Loucy (cell line): ENCODE results near the gene TSPEAR.

Experiments used
- H2AFZ ChIP-seq: fragments of 200-600 bp; sonication (generic); 2 replicates; pipeline ENCODE4 v1.6.0; 2016; ENCODE audit warnings: antibody characterized with exemption, mild to moderate bottlenecking, low read length, moderate library complexity
- H3F3A ChIP-seq: fragments of 200-600 bp; 2 replicates; pipeline ENCODE4 v1.6.0; 2016; ENCODE audit warnings: antibody characterized with exemption, low read depth, mild to moderate bottlenecking
- H3K27me3 ChIP-seq: fragments of 200-600 bp; sonication (generic); 2 replicates; pipeline ENCODE4 v1.6.1; 2014; ENCODE audit warnings: low read length, mild to moderate bottlenecking; ENCODE audit not compliant: insufficient read depth, poor library complexity, severe bottlenecking
- H3K36me3 ChIP-seq: fragments of 200-600 bp; sonication (generic); 2 replicates; pipeline ENCODE4 v1.6.1; 2016; ENCODE audit warnings: low read length; ENCODE audit not compliant: insufficient read depth
- H3K4me1 ChIP-seq: fragments of 200-600 bp; sonication (generic); 2 replicates; pipeline ENCODE4 v1.5.1; 2014; ENCODE audit warnings: low read length, mild to moderate bottlenecking; ENCODE audit not compliant: insufficient read depth, poor library complexity, severe bottlenecking
- H3K4me2 ChIP-seq: fragments of 200-600 bp; sonication (generic); 2 replicates; pipeline ENCODE4 v1.6.0; 2014; ENCODE audit warnings: antibody characterized with exemption, low read length, low read depth, mild to moderate bottlenecking; ENCODE audit not compliant: poor library complexity, severe bottlenecking
- H3K4me3 ChIP-seq: fragments of 200-600 bp; sonication (generic); 2 replicates; pipeline ENCODE4 v1.5.1; 2014; ENCODE audit warnings: low read length, mild to moderate bottlenecking, mixed read lengths; ENCODE audit not compliant: poor library complexity, severe bottlenecking
- H3K79me2 ChIP-seq: fragments of 200-600 bp; sonication (generic); 2 replicates; pipeline ENCODE4 v1.6.1; 2014; ENCODE audit warnings: low read length; ENCODE audit not compliant: insufficient read depth
- H3K9ac ChIP-seq: fragments of 200-600 bp; sonication (generic); 2 replicates; pipeline ENCODE4 v1.6.0; 2014; ENCODE audit warnings: mild to moderate bottlenecking, low read depth, low read length, moderate library complexity; ENCODE audit not compliant: poor library complexity, severe bottlenecking
- H3K9me2 ChIP-seq: fragments of 200-600 bp; sonication (generic); replicated peaks from 2 replicates; pipeline ENCODE4 v1.6.1; 2016; ENCODE audit warnings: low read depth, low read length, mixed read lengths
- H3K9me3 ChIP-seq: fragments of 200-600 bp; sonication (generic); 2 replicates; pipeline ENCODE4 v1.6.1; 2014; ENCODE audit warnings: mild to moderate bottlenecking, antibody characterized with exemption, low read length, low read depth; ENCODE audit not compliant: insufficient read depth
- H4K20me1 ChIP-seq: fragments of 200-600 bp; sonication (generic); 2 replicates; pipeline ENCODE4 v1.6.0; 2014; ENCODE audit warnings: antibody characterized with exemption, low read length, mild to moderate bottlenecking; ENCODE audit not compliant: insufficient read depth, poor library complexity, severe bottlenecking
- EZH2phosphoT487 ChIP-seq: fragments of 200-600 bp; IDR thresholded peaks from 2 replicates; pipeline ENCODE4 v1.6.1; 2018; ENCODE audit warnings: antibody characterized with exemption, mild to moderate bottlenecking, moderate library complexity, borderline replicate concordance
- TF ChIP-seq, protein P1 (sequence below): fragments of 200-600 bp; sonication (generic); conservative IDR thresholded peaks from 2 replicates; pipeline ENCODE4 v1.5.1; 2014; ENCODE audit warnings: mild to moderate bottlenecking, antibody characterized with exemption, low read length

TSPEAR gene

DNA sequence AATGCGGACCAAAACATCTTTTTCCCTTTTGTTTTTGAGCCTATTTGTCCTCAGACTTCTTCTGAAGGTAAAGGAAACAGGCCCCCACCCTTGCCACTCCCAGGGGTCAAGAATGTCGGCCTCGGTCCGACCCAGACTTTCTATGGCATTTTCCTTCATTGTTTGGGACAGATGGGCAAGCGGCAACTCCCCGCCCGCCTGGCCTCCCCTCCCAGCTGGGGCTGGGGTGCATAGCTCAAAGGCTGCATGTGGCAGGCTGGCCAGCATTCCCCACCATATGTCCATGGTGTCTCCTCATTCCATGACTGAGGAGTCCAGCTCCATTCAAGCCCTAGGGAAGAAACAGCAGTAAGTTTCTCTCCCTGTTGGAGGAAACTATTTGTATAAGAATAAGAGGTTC is 29.4 kb upstream of the TSPEAR start:
- Histone ChIP-seq H4K20me1 (no peaks in the 10 kb centered on the region), H3K9me2 (no peaks in the 10 kb centered on the region), H3K27me3 (no peaks in the 10 kb centered on the region), H3K9ac (no peak overlapping the region), H3K36me3 (no peaks in the 10 kb centered on the region), H3F3A (no peaks in the 10 kb centered on the region), H2AFZ (no peak overlapping the region), H3K79me2 (no peaks in the 10 kb centered on the region), H3K4me3 (no peak overlapping the region), H3K9me3 (peaks cover 29% of the 10 kb centered on the region; the same call in 1 of the 2 replicates), H3K4me1 (no peaks in the 10 kb centered on the region), H3K4me2 (no peak overlapping the region)
- TF ChIP-seq, protein P1, sequence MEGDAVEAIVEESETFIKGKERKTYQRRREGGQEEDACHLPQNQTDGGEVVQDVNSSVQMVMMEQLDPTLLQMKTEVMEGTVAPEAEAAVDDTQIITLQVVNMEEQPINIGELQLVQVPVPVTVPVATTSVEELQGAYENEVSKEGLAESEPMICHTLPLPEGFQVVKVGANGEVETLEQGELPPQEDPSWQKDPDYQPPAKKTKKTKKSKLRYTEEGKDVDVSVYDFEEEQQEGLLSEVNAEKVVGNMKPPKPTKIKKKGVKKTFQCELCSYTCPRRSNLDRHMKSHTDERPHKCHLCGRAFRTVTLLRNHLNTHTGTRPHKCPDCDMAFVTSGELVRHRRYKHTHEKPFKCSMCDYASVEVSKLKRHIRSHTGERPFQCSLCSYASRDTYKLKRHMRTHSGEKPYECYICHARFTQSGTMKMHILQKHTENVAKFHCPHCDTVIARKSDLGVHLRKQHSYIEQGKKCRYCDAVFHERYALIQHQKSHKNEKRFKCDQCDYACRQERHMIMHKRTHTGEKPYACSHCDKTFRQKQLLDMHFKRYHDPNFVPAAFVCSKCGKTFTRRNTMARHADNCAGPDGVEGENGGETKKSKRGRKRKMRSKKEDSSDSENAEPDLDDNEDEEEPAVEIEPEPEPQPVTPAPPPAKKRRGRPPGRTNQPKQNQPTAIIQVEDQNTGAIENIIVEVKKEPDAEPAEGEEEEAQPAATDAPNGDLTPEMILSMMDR, result no peak
- no peak for TF ChIP-seq EZH2phosphoT487

DNA sequence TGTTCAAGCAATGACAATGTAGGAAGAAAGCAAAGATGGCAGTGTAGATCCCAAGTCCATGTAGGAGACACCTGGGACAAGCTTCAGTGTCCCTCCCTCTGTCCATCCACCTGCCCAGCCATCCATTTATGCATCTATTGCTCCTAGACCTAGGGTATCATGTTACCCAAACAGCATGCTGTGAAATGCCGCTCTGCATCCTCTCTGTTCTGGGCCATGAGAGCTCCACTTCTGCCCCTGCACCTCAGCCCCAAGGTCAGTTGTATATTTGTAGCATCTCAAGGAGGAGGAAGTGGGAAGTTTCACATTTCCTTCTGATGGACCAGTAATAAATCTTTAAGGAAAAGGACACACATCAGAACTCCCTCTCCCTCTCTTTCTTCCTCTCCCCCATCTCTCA is 27.9 kb upstream of the TSPEAR start:
- H3K9me3 ChIP-seq, result peaks cover 29% of the 10 kb centered on the region; the same call in 1 of the 2 replicates
- H3K9me2 ChIP-seq, result no peaks in the 10 kb centered on the region
- no peak overlapping the region for H3K4me2 ChIP-seq
- TF ChIP-seq, protein P1, result no peak
- no peak for TF ChIP-seq EZH2phosphoT487
- no peak overlapping the region for H3K4me3 ChIP-seq
- no peaks in the 10 kb centered on the region for H3K79me2 ChIP-seq
- no peaks in the 10 kb centered on the region for H3K27me3 ChIP-seq
- H3F3A ChIP-seq, result no peaks in the 10 kb centered on the region
- no peaks in the 10 kb centered on the region for H3K36me3 ChIP-seq
- no peak overlapping the region for H3K9ac ChIP-seq
- no peaks in the 10 kb centered on the region for H3K4me1 ChIP-seq
- no peak overlapping the region for H2AFZ ChIP-seq
- H4K20me1 ChIP-seq, result no peaks in the 10 kb centered on the region

DNA sequence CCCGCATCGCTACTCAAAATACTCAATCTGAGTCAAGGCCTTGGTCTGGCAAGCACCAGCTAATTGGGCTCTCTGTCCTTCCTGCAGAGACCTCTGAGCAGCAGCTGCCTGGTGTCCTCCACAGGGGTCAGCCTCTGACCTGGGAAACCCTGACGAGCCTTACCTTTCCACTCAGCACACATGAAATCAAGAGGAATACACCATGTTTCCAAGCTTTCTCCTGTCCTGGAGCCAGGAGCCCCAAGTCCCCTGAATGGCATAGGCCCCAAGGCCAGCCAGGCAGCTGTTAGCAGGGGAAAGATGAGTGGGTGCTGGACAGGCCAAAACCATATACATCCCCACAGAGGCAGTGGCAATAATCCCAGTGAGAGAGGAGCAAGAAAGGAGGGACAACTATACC is 27.2 kb upstream of the TSPEAR start:
- Histone ChIP-seq H3K4me3 (no peak overlapping the region), H3K9me2 (no peaks in the 10 kb centered on the region), H3K4me2 (no peak overlapping the region), H3K36me3 (no peaks in the 10 kb centered on the region), H2AFZ (no peak overlapping the region), H3K9ac (no peak overlapping the region), H3K27me3 (no peaks in the 10 kb centered on the region), H3K79me2 (no peaks in the 10 kb centered on the region), H4K20me1 (no peaks in the 10 kb centered on the region), H3K9me3 (peaks cover 29% of the 10 kb centered on the region; the same call in 1 of the 2 replicates), H3F3A (no peaks in the 10 kb centered on the region), H3K4me1 (no peaks in the 10 kb centered on the region)
- TF ChIP-seq, protein P1, result no peak
- TF ChIP-seq EZH2phosphoT487, result no peak
